IMR-90 (cell line): Measurements from ENCODE around the gene KLHL7.

Source experiments
- CEBPB ChIP-seq: IDR thresholded peaks from 2 replicates; pipeline ENCODE4 v1.6.1; 2012; ENCODE audit warnings: low read depth, low read length, improper control_type of control experiment
- RAD21 ChIP-seq: IDR thresholded peaks from 2 replicates; pipeline ENCODE4 v1.6.1; 2012; ENCODE audit warnings: low read length, improper control_type of control experiment
- SMC3 ChIP-seq: fragments of 150-350 bp; IDR thresholded peaks from 2 replicates; pipeline ENCODE4 v1.6.1; 2016; ENCODE audit warnings: low read depth, mild to moderate bottlenecking, antibody characterized with exemption, low read length, moderate library complexity
- USF2 ChIP-seq: fragments of 150-350 bp; IDR thresholded peaks from 2 replicates; pipeline ENCODE4 v1.6.1; 2017; ENCODE audit warnings: mild to moderate bottlenecking, antibody characterized with exemption, low read length, low read depth
- TF ChIP-seq, protein P1 (sequence below): conservative IDR thresholded peaks from 2 replicates; pipeline ENCODE4 v1.5.1; 2012; ENCODE audit warnings: mild to moderate bottlenecking, low read depth, low read length, improper control_type of control experiment

DNA sequence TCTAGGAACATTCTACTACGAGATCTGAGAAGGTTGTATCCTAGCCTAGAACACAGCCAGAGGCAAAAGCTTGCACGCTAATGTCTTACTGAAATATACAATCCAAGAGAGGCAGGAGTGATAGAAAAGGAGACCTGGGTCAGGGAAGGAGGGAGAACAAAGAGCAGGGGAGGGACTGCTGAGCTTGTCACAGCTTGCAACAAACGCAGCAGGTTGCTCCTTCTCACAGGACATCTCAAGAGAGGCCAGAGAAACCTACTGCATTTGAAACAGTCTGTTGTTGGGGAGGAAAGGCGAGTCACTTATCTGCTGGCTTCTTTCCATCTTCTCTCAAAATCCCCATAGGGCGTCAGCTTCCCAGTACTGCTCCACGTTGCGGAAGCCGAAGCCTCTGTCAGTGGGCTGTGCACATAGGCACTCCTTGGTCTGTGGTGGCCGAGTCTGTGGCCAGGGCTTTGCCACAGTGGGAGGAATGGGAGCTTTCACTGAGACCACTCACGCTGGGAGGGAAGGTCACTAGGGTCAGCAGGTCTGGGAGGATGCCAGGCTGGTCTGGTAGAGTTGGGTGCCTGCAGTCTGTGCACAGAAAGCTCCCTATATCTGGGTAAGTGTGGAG lies 115.2 kb downstream of the KLHL7 start:
- TF ChIP-seq, protein P1, sequence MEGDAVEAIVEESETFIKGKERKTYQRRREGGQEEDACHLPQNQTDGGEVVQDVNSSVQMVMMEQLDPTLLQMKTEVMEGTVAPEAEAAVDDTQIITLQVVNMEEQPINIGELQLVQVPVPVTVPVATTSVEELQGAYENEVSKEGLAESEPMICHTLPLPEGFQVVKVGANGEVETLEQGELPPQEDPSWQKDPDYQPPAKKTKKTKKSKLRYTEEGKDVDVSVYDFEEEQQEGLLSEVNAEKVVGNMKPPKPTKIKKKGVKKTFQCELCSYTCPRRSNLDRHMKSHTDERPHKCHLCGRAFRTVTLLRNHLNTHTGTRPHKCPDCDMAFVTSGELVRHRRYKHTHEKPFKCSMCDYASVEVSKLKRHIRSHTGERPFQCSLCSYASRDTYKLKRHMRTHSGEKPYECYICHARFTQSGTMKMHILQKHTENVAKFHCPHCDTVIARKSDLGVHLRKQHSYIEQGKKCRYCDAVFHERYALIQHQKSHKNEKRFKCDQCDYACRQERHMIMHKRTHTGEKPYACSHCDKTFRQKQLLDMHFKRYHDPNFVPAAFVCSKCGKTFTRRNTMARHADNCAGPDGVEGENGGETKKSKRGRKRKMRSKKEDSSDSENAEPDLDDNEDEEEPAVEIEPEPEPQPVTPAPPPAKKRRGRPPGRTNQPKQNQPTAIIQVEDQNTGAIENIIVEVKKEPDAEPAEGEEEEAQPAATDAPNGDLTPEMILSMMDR: no peak
- no peak for TF ChIP-seq USF2
- no peak for TF ChIP-seq RAD21
- TF ChIP-seq CEBPB: no peak
- no peak for TF ChIP-seq SMC3
